HepG2 (cell line): ENCODE measurements around the gene PRPSAP2. TPM values are rescaled to one million over a fixed set of nuclear protein-coding genes. Genes with fewer than 3 reads are reported as not detected.

Experiments used
- ATF5 ChIP-seq: sonication (generic); formaldehyde crosslinking; IDR thresholded peaks from 2 replicates; pipeline ENCODE4 v1.4.0; 2020; ENCODE audit warnings: mild to moderate bottlenecking, low read depth, missing genetic modification reagents
- CENPX ChIP-seq: sonication (generic); formaldehyde crosslinking; IDR thresholded peaks from 2 replicates; pipeline ENCODE4 v1.9.0; 2021; ENCODE audit warnings: mild to moderate bottlenecking, missing genetic modification reagents, moderate library complexity
- DZIP1 ChIP-seq: sonication (generic); formaldehyde crosslinking; IDR thresholded peaks from 2 replicates; pipeline ENCODE4 v1.5.0; 2020; ENCODE audit warnings: mild to moderate bottlenecking, missing genetic modification reagents
- FOXA1 ChIP-seq, 2 experiments: fragments of 450-650 bp in 1 of 2; sonication (generic) in 1 of 2; formaldehyde crosslinking in 1 of 2; IDR thresholded peaks; 2 replicates each; pipeline versions ENCODE4 v1.4.0 to v1.6.1; 2016 to 2020; ENCODE audit warnings: missing genetic modification reagents in 1 of 2
- GMEB2 ChIP-seq: IDR thresholded peaks from 2 replicates; pipeline ENCODE4 v1.6.1; 2016; ENCODE audit warnings: missing biosample characterization, missing genetic modification reagents, low read depth
- MED8 ChIP-seq: sonication (generic); formaldehyde crosslinking; IDR thresholded peaks from 2 replicates; pipeline ENCODE4 v1.8.1; 2023; ENCODE audit warnings: mild to moderate bottlenecking, missing genetic modification reagents; ENCODE audit not compliant: insufficient replicate concordance
- MIER3 ChIP-seq: IDR thresholded peaks from 2 replicates; pipeline ENCODE4 v1.6.1; 2016; ENCODE audit warnings: missing compliant biosample characterization, borderline replicate concordance
- MIXL1 ChIP-seq: IDR thresholded peaks from 2 replicates; pipeline ENCODE4 v1.6.1; 2016
- NFAT5 ChIP-seq: sonication (generic); formaldehyde crosslinking; IDR thresholded peaks from 2 replicates; pipeline ENCODE4 v1.4.0; 2020; ENCODE audit warnings: missing genetic modification reagents
- PCBP2 ChIP-seq: fragments of 200-400 bp; formaldehyde crosslinking; optimal IDR thresholded peaks from 2 replicates; pipeline ENCODE3; 2018; ENCODE audit warnings: low read length, low read depth; ENCODE audit not compliant: poor library complexity, severe bottlenecking
- PHB2 ChIP-seq: fragments of 450-650 bp; IDR thresholded peaks from 2 replicates; pipeline ENCODE4 v1.6.1; 2018; ENCODE audit not compliant: partially characterized antibody
- PHF21A ChIP-seq: sonication (generic); formaldehyde crosslinking; IDR thresholded peaks from 2 replicates; pipeline ENCODE4 v1.5.0; 2020; ENCODE audit warnings: mild to moderate bottlenecking, missing genetic modification reagents
- PHF8 ChIP-seq: sonication (generic); formaldehyde crosslinking; IDR thresholded peaks from 2 replicates; pipeline ENCODE4 v1.5.0; 2020; ENCODE audit warnings: missing genetic modification reagents
- RARA ChIP-seq: IDR thresholded peaks from 2 replicates; pipeline ENCODE4 v1.6.1; 2016; ENCODE audit warnings: missing genetic modification reagents, missing compliant biosample characterization
- REXO4 ChIP-seq: sonication (generic); formaldehyde crosslinking; IDR thresholded peaks from 2 replicates; pipeline ENCODE4 v1.8.0; 2022; ENCODE audit warnings: missing genetic modification reagents, mild to moderate bottlenecking, borderline replicate concordance
- RFX1 ChIP-seq: fragments of 450-650 bp; IDR thresholded peaks from 2 replicates; pipeline ENCODE4 v1.6.1; 2017
- ZMYM2 ChIP-seq: sonication (generic); formaldehyde crosslinking; IDR thresholded peaks from 2 replicates; pipeline ENCODE4 v1.8.0; 2022; ENCODE audit warnings: mild to moderate bottlenecking, missing genetic modification reagents
- ZNF326 ChIP-seq: sonication (generic); formaldehyde crosslinking; IDR thresholded peaks from 2 replicates; pipeline ENCODE4 v1.4.0; 2020; ENCODE audit warnings: missing genetic modification reagents, borderline replicate concordance
- polyA plus RNA-seq, 8 experiments: library from polyadenylated mRNA; depleted of rRNA in 3 of 8; stranded (reverse) in 7 of 8; unstranded in 1 of 8; fragments of >200 nt; fragmentation: Illumina TruSeq in 4 of 8; extraction: Trizol in 4 of 8; gene quantifications; 2 replicates each; pipeline versions ENCODE4 v1.2.1 to v1.2.3, GENCODE V29; 2011 to 2016; ENCODE audit warnings: low read depth in 4 of 8, missing spikeins in 1 of 8, mixed read lengths in 1 of 8; ENCODE audit not compliant: insufficient read depth in 1 of 8
- total RNA-seq, 5 experiments: library from RNA; depleted of rRNA; stranded (reverse); fragments of >200 nt; fragmentation: Illumina TruSeq; extraction: Trizol; gene quantifications; 2 replicates each; pipeline ENCODE4 v1.2.3, GENCODE V29; 2016; ENCODE audit warnings: low read depth in 1 of 5

The PRPSAP2 gene
- total and polyA plus RNA-seq, 2 of the 13 experiments (the other 11 are each of a cell fraction or from before 2014, with no cell fraction given), result 34.0 to 58.9 TPM

GRCh38 chr17:18920911-18921441, 63.0 kb downstream of the PRPSAP2 start (continued):
- TF ChIP-seq NFAT5 (CRISPR knock-in tag) (no peak), PHB2 (no peak), REXO4 (CRISPR knock-in tag) (no peak), RARA (peak; percentile 91), RFX1 (no peak), PCBP2 (no peak), GMEB2 (CRISPR knock-in tag) (no peak), ZNF326 (CRISPR knock-in tag) (no peak), DZIP1 (no peak), MED8 (CRISPR knock-in tag) (peak; percentile 31), FOXA1 (IDR thresholded peaks at IDR 0.05) (no peak), FOXA1 (CRISPR knock-in tag; IDR thresholded peaks at IDR 0.05) (peak; percentile 48; the same call in 1 of the 2 replicates), ATF5 (no peak), MIXL1 (CRISPR knock-in tag) (0 out of 2 replicates have a peak, but pooled peaks have one; percentile 57), MIER3 (CRISPR knock-in tag) (0 out of 2 replicates have a peak, but pooled peaks have one; percentile 39), ZMYM2 (CRISPR knock-in tag) (no peak), CENPX (no peak), PHF8 (CRISPR knock-in tag) (no peak), PHF21A (CRISPR knock-in tag) (no peak)
